ENCODE data around the gene ARL4A. TPM values are rescaled to one million over a fixed set of nuclear protein-coding genes. Genes with fewer than 3 reads are reported as not detected.

The ARL4A gene
- total RNA-seq, 1 experiment from 2014 or later: 18.3 TPM

- CTCF ChIA-PET: no interaction called here
- peaks cover 24% of the 10 kb centered on the region for H3K4me1 ChIP-seq (ENCODE audit: insufficient read depth, low read length, poor library complexity, severe bottlenecking)
- POLR2A ChIA-PET (ENCODE audit: low non-redundant PET): no interaction called here
These were observed 18.4 kb downstream of the ARL4A start for GRCh38 chr7:12705878-12706277.

DNA sequence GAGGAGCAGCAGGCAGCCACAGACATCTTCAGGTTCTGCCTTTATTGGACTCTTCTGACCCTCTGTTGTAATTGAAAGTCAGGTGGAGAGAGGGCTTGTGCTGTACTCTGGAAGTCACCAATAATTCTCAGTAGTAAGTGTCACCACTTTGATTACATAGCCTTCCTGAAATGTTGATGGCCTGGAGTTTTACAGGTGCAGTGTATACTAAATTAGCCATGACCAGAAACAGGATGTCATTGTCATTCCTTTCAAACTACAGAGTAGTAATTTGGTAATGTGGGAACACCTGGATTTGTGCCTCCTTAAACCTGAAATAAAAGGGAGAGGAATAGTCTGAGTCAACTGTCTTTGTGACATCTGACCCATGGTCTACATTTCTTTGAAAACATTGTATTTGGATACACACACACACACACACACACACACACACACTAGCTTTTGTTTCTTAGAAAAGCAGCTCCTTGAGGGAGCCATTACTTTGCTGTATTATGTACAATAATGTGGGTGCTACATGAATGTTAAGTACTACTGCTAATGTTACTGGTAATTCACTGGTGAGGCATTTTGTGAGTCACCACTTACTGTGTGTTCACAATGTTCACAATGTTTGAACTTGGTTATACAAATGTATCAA, 19.6 kb downstream of the ARL4A start:
- BruUV-seq (replicated peaks): no TSS peak
- Histone ChIP-seq H3K9me3 (ENCODE audit: low read depth, low read length, poor library complexity, severe bottlenecking) (peaks cover 11% of the 10 kb centered on the region), H3K27me3 (replicated peaks; ENCODE audit: insufficient read depth, low read depth, low read length, poor library complexity) (no peaks in the 10 kb centered on the region), H3K4me3 (ENCODE audit: low read depth, low read length, poor library complexity, severe bottlenecking) (no peak overlapping the region), H3K4me1 (ENCODE audit: insufficient read depth, low read length, poor library complexity, severe bottlenecking) (peaks cover 28% of the 10 kb centered on the region), H3K27ac (ENCODE audit: low read depth, low read length, poor library complexity, severe bottlenecking) (no peak overlapping the region), H3K36me3 (ENCODE audit: insufficient read depth, low read length, poor library complexity, severe bottlenecking) (no peaks in the 10 kb centered on the region)
- POLR2A ChIA-PET (ENCODE audit: low non-redundant PET): interaction anchor here (0.7 kb wide), 1 partner anchor 9 kb away, joined by 3 read pairs; no protein-coding TSS in a partner anchor
- TF ChIP-seq CTCF (conservative IDR thresholded peaks at IDR 0.05; ENCODE audit: low read depth, low read length) (no peak), EZH2 (IDR thresholded peaks at IDR 0.05; ENCODE audit: borderline replicate concordance, low read depth, low read length, poor library complexity, severe bottlenecking) (no peak)
- intact Hi-C loops (cut with micrococcal nuclease; ENCODE audit: unreplicated experiment): no loop called here
- DNase-seq (ENCODE audit: low spot score): no peak
- CTCF ChIA-PET: no interaction called here

More at GRCh38 chr7:12705878-12706277, 18.4 kb downstream of the ARL4A start:
- no peak for DNase-seq (ENCODE audit: low spot score)
- Histone ChIP-seq H3K27me3 (replicated peaks; ENCODE audit: insufficient read depth, low read depth, low read length, poor library complexity) (no peaks in the 10 kb centered on the region), H3K27ac (ENCODE audit: low read depth, low read length, poor library complexity, severe bottlenecking) (no peak overlapping the region), H3K9me3 (ENCODE audit: low read depth, low read length, poor library complexity, severe bottlenecking) (peaks cover 17% of the 10 kb centered on the region), H3K4me3 (ENCODE audit: low read depth, low read length, poor library complexity, severe bottlenecking) (no peak overlapping the region), H3K36me3 (ENCODE audit: insufficient read depth, low read length, poor library complexity, severe bottlenecking) (no peaks in the 10 kb centered on the region)
- no TSS peak for BruUV-seq (replicated peaks)
- TF ChIP-seq CTCF (conservative IDR thresholded peaks at IDR 0.05; ENCODE audit: low read depth, low read length): no peak
- TF ChIP-seq EZH2 (IDR thresholded peaks at IDR 0.05; ENCODE audit: borderline replicate concordance, low read depth, low read length, poor library complexity, severe bottlenecking): no peak
- intact Hi-C loops (cut with micrococcal nuclease; ENCODE audit: unreplicated experiment): no loop called here

DNA sequence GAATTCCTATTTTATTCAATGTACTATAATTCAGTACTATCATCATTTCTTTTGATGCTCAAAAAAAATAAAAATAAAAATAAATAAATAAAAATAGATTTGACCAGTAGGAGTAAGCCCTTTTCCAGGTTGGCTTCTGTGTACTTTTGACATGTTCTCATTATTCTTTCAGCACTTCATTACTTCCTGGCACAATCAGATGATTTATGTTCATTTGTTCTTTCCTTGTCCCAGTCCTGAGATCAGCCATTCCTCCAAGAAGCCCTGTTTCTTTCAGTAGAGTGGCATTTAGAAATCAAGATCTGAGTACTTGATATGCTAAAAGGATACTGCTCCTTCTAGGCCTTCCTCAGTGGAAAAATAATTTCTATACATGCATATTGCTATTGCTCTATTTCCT, 20.9 kb downstream of the ARL4A start:
- no peaks in the 10 kb centered on the region for H3K27me3 ChIP-seq (replicated peaks; ENCODE audit: insufficient read depth, low read depth, low read length, poor library complexity)
- intact Hi-C loops (cut with micrococcal nuclease; ENCODE audit: unreplicated experiment): no loop called here
- no peak overlapping the region for H3K27ac ChIP-seq (ENCODE audit: low read depth, low read length, poor library complexity, severe bottlenecking)
- no peaks in the 10 kb centered on the region for H3K36me3 ChIP-seq (ENCODE audit: insufficient read depth, low read length, poor library complexity, severe bottlenecking)
- ChIA-PET CTCF (no interaction called here), POLR2A (ENCODE audit: low non-redundant PET) (no interaction called here)
- DNase-seq (ENCODE audit: low spot score): no peak
- TF ChIP-seq CTCF (conservative IDR thresholded peaks at IDR 0.05; ENCODE audit: low read depth, low read length): no peak
- no peak for TF ChIP-seq EZH2 (IDR thresholded peaks at IDR 0.05; ENCODE audit: borderline replicate concordance, low read depth, low read length, poor library complexity, severe bottlenecking)
- BruUV-seq (replicated peaks): no TSS peak
- H3K4me1 ChIP-seq (ENCODE audit: insufficient read depth, low read length, poor library complexity, severe bottlenecking): peaks cover 36% of the 10 kb centered on the region
- no peak overlapping the region for H3K4me3 ChIP-seq (ENCODE audit: low read depth, low read length, poor library complexity, severe bottlenecking)
- no peaks in the 10 kb centered on the region for H3K9me3 ChIP-seq (ENCODE audit: low read depth, low read length, poor library complexity, severe bottlenecking)
